ENCODE measurements around the gene HNRNPUL1.

DNA sequence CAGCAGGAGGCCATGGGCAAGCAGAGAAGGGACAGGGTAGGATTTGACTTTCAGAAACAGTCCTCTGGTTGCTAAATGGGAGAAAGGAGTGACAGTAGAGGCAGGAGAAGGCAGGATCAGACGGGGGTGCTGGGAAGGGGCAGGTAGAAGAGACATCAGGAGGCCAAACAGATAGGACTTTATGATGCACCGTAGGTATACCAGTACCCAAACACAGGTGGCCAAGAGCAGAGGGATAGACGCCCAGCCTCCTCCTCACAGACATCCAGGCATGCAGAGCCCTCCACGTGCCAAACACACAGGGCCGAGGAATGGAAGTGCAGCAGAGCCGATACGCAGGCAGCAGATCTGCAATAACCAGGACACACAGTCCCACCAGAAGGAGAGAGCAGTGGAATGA is 46.4 kb upstream of the HNRNPUL1 start:
- TF ChIP-seq, protein P1, sequence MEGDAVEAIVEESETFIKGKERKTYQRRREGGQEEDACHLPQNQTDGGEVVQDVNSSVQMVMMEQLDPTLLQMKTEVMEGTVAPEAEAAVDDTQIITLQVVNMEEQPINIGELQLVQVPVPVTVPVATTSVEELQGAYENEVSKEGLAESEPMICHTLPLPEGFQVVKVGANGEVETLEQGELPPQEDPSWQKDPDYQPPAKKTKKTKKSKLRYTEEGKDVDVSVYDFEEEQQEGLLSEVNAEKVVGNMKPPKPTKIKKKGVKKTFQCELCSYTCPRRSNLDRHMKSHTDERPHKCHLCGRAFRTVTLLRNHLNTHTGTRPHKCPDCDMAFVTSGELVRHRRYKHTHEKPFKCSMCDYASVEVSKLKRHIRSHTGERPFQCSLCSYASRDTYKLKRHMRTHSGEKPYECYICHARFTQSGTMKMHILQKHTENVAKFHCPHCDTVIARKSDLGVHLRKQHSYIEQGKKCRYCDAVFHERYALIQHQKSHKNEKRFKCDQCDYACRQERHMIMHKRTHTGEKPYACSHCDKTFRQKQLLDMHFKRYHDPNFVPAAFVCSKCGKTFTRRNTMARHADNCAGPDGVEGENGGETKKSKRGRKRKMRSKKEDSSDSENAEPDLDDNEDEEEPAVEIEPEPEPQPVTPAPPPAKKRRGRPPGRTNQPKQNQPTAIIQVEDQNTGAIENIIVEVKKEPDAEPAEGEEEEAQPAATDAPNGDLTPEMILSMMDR (conservative IDR thresholded peaks at IDR 0.05; ENCODE audit: low read length) = no peak
- TF ChIP-seq EZH2phosphoT487 (IDR thresholded peaks at IDR 0.05; ENCODE audit: borderline replicate concordance) = no peak

Measured in Loucy (cell line).